IMR-90 (cell line): ENCODE results near the gene LRCH3. TPM values are rescaled to one million over a fixed set of nuclear protein-coding genes. Genes with fewer than 3 reads are reported as not detected.

ENCODE experiments used
- ATAC-seq: fragments of 200-7000 bp; cut with Tn5 transposase; 2 replicates; pipeline ENCODE4 v1.9.1; 2020; ENCODE audit warnings: low read depth, mild to moderate bottlenecking, moderate library complexity
- BruUV-seq: library from RNA; stranded (reverse); fragments of 400-500 nt; replicated peaks from 2 replicates; lab custom pipeline; 2021; lab: Mats Ljungman, UMichigan
- CTCF ChIA-PET: fragments of 300-600 bp; formaldehyde crosslinking; extraction: SDS; loops from one replicate; lab custom pipeline; 2021; ENCODE audit warnings: antibody characterized with exemption; lab: Yijun Ruan, JAX
- POLR2A ChIA-PET: fragments of 300-600 bp; sonication (Branson Sonifier 250); formaldehyde crosslinking; loops from one replicate; lab custom pipeline; 2022; ENCODE audit warnings: antibody characterized with exemption; ENCODE audit not compliant: unreplicated experiment; lab: Charles Lee
- DNase-seq: peaks from one replicate; pipeline ENCODE4 v3.0.0; 2013
- H2AFZ ChIP-seq: replicated peaks from 2 replicates; pipeline ENCODE3; 2013; ENCODE audit warnings: low read length, mild to moderate bottlenecking; ENCODE audit not compliant: poor library complexity
- H2AK5ac ChIP-seq: 2 replicates; pipeline ENCODE4 v1.6.1; 2013; ENCODE audit warnings: low read depth, low read length, inconsistent platforms
- H2AK9ac ChIP-seq: replicated peaks from 2 replicates; pipeline ENCODE3; 2013; ENCODE audit warnings: mild to moderate bottlenecking, low read depth, low read length, moderate library complexity; ENCODE audit not compliant: poor library complexity
- H2BK120ac ChIP-seq: 2 replicates; pipeline ENCODE4 v1.6.1; 2013; ENCODE audit warnings: low read depth, low read length, inconsistent platforms
- H2BK15ac ChIP-seq: 3 replicates; pipeline ENCODE4 v1.6.1; 2013; ENCODE audit warnings: low read depth, low read length, inconsistent platforms
- H2BK20ac ChIP-seq: 2 replicates; pipeline ENCODE4 v1.6.1; 2013; ENCODE audit warnings: low read depth, mild to moderate bottlenecking, inconsistent platforms, low read length, moderate library complexity
- H2BK5ac ChIP-seq: 2 replicates; pipeline ENCODE4 v1.6.1; 2013; ENCODE audit warnings: mild to moderate bottlenecking, low read depth, low read length, inconsistent platforms; ENCODE audit not compliant: poor library complexity, severe bottlenecking
- H3K14ac ChIP-seq: replicated peaks from 2 replicates; pipeline ENCODE4 v1.6.1; 2013; ENCODE audit warnings: low read depth, low read length, inconsistent platforms
- H3K18ac ChIP-seq: 2 replicates; pipeline ENCODE4 v1.6.1; 2013; ENCODE audit warnings: low read depth, low read length, control low read depth
- H3K23ac ChIP-seq: 2 replicates; pipeline ENCODE4 v1.6.1; 2013; ENCODE audit warnings: low read depth, low read length, inconsistent platforms
- H3K27ac ChIP-seq: 2 replicates; pipeline ENCODE4 v1.5.1; 2013; ENCODE audit warnings: mild to moderate bottlenecking, control low read depth, low read length; ENCODE audit not compliant: insufficient read depth
- H3K27me3 ChIP-seq: 2 replicates; pipeline ENCODE4 v1.6.1; 2013; ENCODE audit warnings: low read length; ENCODE audit not compliant: control insufficient read depth, insufficient read depth
- H3K36me3 ChIP-seq: 2 replicates; pipeline ENCODE4 v1.6.1; 2013; ENCODE audit warnings: low read length, mixed read lengths; ENCODE audit not compliant: control insufficient read depth, insufficient read depth
- H3K4ac ChIP-seq: 2 replicates; pipeline ENCODE4 v1.6.1; 2013; ENCODE audit warnings: low read depth, low read length, inconsistent platforms
- H3K4me1 ChIP-seq: 2 replicates; pipeline ENCODE4 v1.6.1; 2013; ENCODE audit warnings: low read length, mixed read lengths; ENCODE audit not compliant: control insufficient read depth, insufficient read depth
- H3K4me2 ChIP-seq: 2 replicates; pipeline ENCODE4 v1.6.1; 2013; ENCODE audit warnings: low read depth, mild to moderate bottlenecking, control low read depth, low read length, moderate library complexity
- H3K4me3 ChIP-seq: 2 replicates; pipeline ENCODE4 v1.5.1; 2013; ENCODE audit warnings: low read depth, mild to moderate bottlenecking, control low read depth, low read length, moderate library complexity; ENCODE audit not compliant: insufficient read depth
- H3K56ac ChIP-seq: 2 replicates; pipeline ENCODE4 v1.6.1; 2013; ENCODE audit warnings: low read length, inconsistent platforms; ENCODE audit not compliant: insufficient read depth; ENCODE audit errors: extremely low read depth
- H3K79me1 ChIP-seq, 2 experiments: 2 replicates each; pipeline ENCODE4 v1.6.1; 2013; ENCODE audit warnings: low read length in 2 of 2, inconsistent platforms in 1 of 2, low read depth in 1 of 2
- H3K9ac ChIP-seq: 2 replicates; pipeline ENCODE4 v1.6.1; 2013; ENCODE audit warnings: low read depth, low read length, control low read depth
- H3K9me1 ChIP-seq: 2 replicates; pipeline ENCODE4 v1.6.1; 2013; ENCODE audit warnings: low read length, inconsistent platforms; ENCODE audit not compliant: insufficient read depth
- H3K9me3 ChIP-seq: 2 replicates; pipeline ENCODE4 v1.6.1; 2013; ENCODE audit warnings: low read length; ENCODE audit not compliant: control insufficient read depth, insufficient read depth
- H4K20me1 ChIP-seq: 2 replicates; pipeline ENCODE4 v1.6.1; 2013; ENCODE audit warnings: low read length, inconsistent platforms; ENCODE audit not compliant: insufficient read depth
- H4K5ac ChIP-seq: 2 replicates; pipeline ENCODE4 v1.6.1; 2013; ENCODE audit warnings: mild to moderate bottlenecking, low read depth, low read length, control low read depth
- H4K8ac ChIP-seq, 2 experiments: 2 replicates each; pipeline ENCODE4 v1.6.1; 2013; ENCODE audit warnings: low read depth in 2 of 2, low read length in 2 of 2, control low read depth in 1 of 2, inconsistent platforms in 1 of 2
- H4K91ac ChIP-seq: 2 replicates; pipeline ENCODE4 v1.6.1; 2013; ENCODE audit warnings: low read depth, low read length, inconsistent platforms; ENCODE audit not compliant: insufficient read depth
- BHLHE40 ChIP-seq: fragments of 150-350 bp; IDR thresholded peaks from 2 replicates; pipeline ENCODE4 v1.6.1; 2016; ENCODE audit warnings: mild to moderate bottlenecking, low read depth, low read length
- CEBPB ChIP-seq: IDR thresholded peaks from 2 replicates; pipeline ENCODE4 v1.6.1; 2012; ENCODE audit warnings: low read depth, low read length, improper control_type of control experiment
- CHD1 ChIP-seq: IDR thresholded peaks from 2 replicates; pipeline ENCODE4 v1.6.1; 2012; ENCODE audit warnings: low read depth, low read length, improper control_type of control experiment
- FOS ChIP-seq: fragments of 150-350 bp; IDR thresholded peaks from 2 replicates; pipeline ENCODE4 v1.6.1; 2016; ENCODE audit warnings: low read depth, low read length
- MAFK ChIP-seq: IDR thresholded peaks from 2 replicates; pipeline ENCODE4 v1.6.1; 2012; ENCODE audit warnings: low read depth, low read length, improper control_type of control experiment
- MXI1 ChIP-seq: IDR thresholded peaks from 2 replicates; pipeline ENCODE4 v1.6.1; 2012; ENCODE audit warnings: low read depth, mild to moderate bottlenecking, low read length, moderate library complexity, borderline replicate concordance
- NFE2L2 ChIP-seq: fragments of 150-350 bp; IDR thresholded peaks from 2 replicates; pipeline ENCODE4 v1.6.1; 2016; ENCODE audit warnings: low read depth, mild to moderate bottlenecking, low read length
- POLR2A ChIP-seq: IDR thresholded peaks from 2 replicates; pipeline ENCODE4 v1.6.1; 2012; ENCODE audit warnings: mild to moderate bottlenecking, low read depth, low read length
- RAD21 ChIP-seq: IDR thresholded peaks from 2 replicates; pipeline ENCODE4 v1.6.1; 2012; ENCODE audit warnings: low read length, improper control_type of control experiment
- RCOR1 ChIP-seq: IDR thresholded peaks from 2 replicates; pipeline ENCODE4 v1.6.1; 2012; ENCODE audit warnings: mild to moderate bottlenecking, low read length, improper control_type of control experiment; ENCODE audit not compliant: insufficient replicate concordance
- SMC3 ChIP-seq: fragments of 150-350 bp; IDR thresholded peaks from 2 replicates; pipeline ENCODE4 v1.6.1; 2016; ENCODE audit warnings: low read depth, mild to moderate bottlenecking, antibody characterized with exemption, low read length, moderate library complexity
- WGBS, 2 experiments: methylation state at CpG; one replicate each; pipeline versions ENCODE4 v1.1.5 to v1.1.7; 2013; ENCODE audit warnings: missing lambda C conversion rate in 2 of 2; ENCODE audit not compliant: insufficient read length in 1 of 2; ENCODE audit errors: extremely low coverage in 2 of 2; 5-methylcytosine and 5-hydroxymethylcytosine counted together
- dilution Hi-C: fragments of 300-500 bp; cut with HindIII; formaldehyde crosslinking; loops from one replicate; pipeline ENCODE4 v1.14.3; 2018; ENCODE audit warnings: low sequenced_read_pairs; ENCODE audit not compliant: unreplicated experiment
- in situ Hi-C: fragments of 300-500 bp; cut with MboI; formaldehyde crosslinking; loops from 3 replicates; pipeline ENCODE4 v1.14.3; 2019; ENCODE audit warnings: low sequenced_read_pairs, inconsistent platforms, mixed read lengths
- intact Hi-C: fragments of 100-400 bp; cut with micrococcal nuclease; formaldehyde crosslinking; loops from 2 replicates; pipeline ENCODE4 v1.10.0; 2022
- polyA plus RNA-seq, 3 experiments: library from polyadenylated mRNA; depleted of rRNA; stranded (reverse); fragments of >200 nt; gene quantifications; 2 replicates each; pipeline ENCODE4 v1.2.3, GENCODE V29; 2012; ENCODE audit warnings: low replicate concordance in 1 of 3
- total RNA-seq: library from RNA; depleted of rRNA; stranded (reverse); fragments of >200 nt; gene quantifications from 2 replicates; pipeline ENCODE4 v1.2.3, GENCODE V29; 2012
- TF ChIP-seq, protein P1 (sequence below): fragments of 150-350 bp; IDR thresholded peaks from 2 replicates; pipeline ENCODE4 v1.6.1; 2017; ENCODE audit warnings: mild to moderate bottlenecking, antibody characterized with exemption, low read length, low read depth
- TF ChIP-seq, protein P2 (sequence below): conservative IDR thresholded peaks from 2 replicates; pipeline ENCODE4 v1.5.1; 2012; ENCODE audit warnings: mild to moderate bottlenecking, low read depth, low read length, improper control_type of control experiment
- TF ChIP-seq, protein P3 (sequence below): fragments of 150-350 bp; IDR thresholded peaks from 2 replicates; pipeline ENCODE4 v1.6.1; 2016; ENCODE audit warnings: low read depth, mild to moderate bottlenecking, low read length, moderate library complexity, borderline replicate concordance

The LRCH3 gene
- total and polyA plus RNA-seq, 2 of the 4 experiments (the other 2 are of a cell fraction) = 28.5 to 40.5 TPM

DNA sequence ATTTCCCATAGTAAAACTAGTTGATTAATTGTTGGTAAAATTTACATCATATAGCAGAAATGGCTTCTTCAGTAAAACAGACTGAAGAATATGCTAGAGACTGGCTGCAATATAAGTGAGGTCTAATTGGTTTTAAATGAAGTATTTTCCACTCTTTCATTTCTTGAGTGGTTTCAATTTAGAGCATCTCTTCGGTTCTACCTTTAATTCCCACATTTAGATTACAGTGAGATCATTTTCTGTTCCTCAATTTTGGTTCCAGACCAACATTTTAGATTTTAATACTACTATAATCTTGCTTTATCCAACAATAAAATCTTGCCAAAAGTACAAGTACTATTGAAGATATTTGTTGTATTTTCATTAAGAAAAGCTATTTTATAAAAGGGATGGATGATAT, 1.0 kb upstream of the LRCH3 start:
- Histone ChIP-seq H3K27me3 (no peaks in the 10 kb centered on the region), H2BK20ac (no peak overlapping the region), H3K9ac (no peak overlapping the region), H4K20me1 (peaks cover 34% of the 10 kb centered on the region), H2BK15ac (no peak overlapping the region), H3K79me1 (peaks cover 0 to 26% of the 10 kb centered on the region in 2 experiments), H3K23ac (no peak overlapping the region), H3K18ac (no peak overlapping the region), H3K9me1 (peaks cover 5% of the 10 kb centered on the region), H4K8ac (0 out of 4 replicates have a peak overlapping the region, but pooled peaks of 1 of the 2 experiments have one; percentile 66), H2AK9ac (no peak overlapping the region), H4K91ac (no peak overlapping the region), H3K56ac (no peak overlapping the region), H2AFZ (no peak overlapping the region), H3K9me3 (no peaks in the 10 kb centered on the region), H3K27ac (no peak overlapping the region), H3K14ac (no peak overlapping the region), H3K4me2 (no peak overlapping the region), H3K36me3 (no peaks in the 10 kb centered on the region), H3K4ac (no peak overlapping the region), H2BK5ac (no peak overlapping the region), H2AK5ac (no peak overlapping the region), H2BK120ac (no peak overlapping the region), H3K4me3 (no peak overlapping the region), H3K4me1 (peaks cover 4% of the 10 kb centered on the region), H4K5ac (no peak overlapping the region)
- TF ChIP-seq POLR2A = no peak
- no peak for TF ChIP-seq BHLHE40
- TF ChIP-seq, protein P1, sequence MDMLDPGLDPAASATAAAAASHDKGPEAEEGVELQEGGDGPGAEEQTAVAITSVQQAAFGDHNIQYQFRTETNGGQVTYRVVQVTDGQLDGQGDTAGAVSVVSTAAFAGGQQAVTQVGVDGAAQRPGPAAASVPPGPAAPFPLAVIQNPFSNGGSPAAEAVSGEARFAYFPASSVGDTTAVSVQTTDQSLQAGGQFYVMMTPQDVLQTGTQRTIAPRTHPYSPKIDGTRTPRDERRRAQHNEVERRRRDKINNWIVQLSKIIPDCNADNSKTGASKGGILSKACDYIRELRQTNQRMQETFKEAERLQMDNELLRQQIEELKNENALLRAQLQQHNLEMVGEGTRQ = no peak
- no peak for TF ChIP-seq SMC3
- TF ChIP-seq CEBPB = no peak
- TF ChIP-seq RCOR1 = no peak
- TF ChIP-seq MXI1 = no peak
- no peak for TF ChIP-seq NFE2L2
- TF ChIP-seq, protein P2, sequence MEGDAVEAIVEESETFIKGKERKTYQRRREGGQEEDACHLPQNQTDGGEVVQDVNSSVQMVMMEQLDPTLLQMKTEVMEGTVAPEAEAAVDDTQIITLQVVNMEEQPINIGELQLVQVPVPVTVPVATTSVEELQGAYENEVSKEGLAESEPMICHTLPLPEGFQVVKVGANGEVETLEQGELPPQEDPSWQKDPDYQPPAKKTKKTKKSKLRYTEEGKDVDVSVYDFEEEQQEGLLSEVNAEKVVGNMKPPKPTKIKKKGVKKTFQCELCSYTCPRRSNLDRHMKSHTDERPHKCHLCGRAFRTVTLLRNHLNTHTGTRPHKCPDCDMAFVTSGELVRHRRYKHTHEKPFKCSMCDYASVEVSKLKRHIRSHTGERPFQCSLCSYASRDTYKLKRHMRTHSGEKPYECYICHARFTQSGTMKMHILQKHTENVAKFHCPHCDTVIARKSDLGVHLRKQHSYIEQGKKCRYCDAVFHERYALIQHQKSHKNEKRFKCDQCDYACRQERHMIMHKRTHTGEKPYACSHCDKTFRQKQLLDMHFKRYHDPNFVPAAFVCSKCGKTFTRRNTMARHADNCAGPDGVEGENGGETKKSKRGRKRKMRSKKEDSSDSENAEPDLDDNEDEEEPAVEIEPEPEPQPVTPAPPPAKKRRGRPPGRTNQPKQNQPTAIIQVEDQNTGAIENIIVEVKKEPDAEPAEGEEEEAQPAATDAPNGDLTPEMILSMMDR = no peak
- no peak for TF ChIP-seq RAD21
- TF ChIP-seq CHD1 = no peak
- TF ChIP-seq, protein P3, sequence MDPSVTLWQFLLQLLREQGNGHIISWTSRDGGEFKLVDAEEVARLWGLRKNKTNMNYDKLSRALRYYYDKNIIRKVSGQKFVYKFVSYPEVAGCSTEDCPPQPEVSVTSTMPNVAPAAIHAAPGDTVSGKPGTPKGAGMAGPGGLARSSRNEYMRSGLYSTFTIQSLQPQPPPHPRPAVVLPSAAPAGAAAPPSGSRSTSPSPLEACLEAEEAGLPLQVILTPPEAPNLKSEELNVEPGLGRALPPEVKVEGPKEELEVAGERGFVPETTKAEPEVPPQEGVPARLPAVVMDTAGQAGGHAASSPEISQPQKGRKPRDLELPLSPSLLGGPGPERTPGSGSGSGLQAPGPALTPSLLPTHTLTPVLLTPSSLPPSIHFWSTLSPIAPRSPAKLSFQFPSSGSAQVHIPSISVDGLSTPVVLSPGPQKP = no peak
- no peak for TF ChIP-seq FOS
- no peak for TF ChIP-seq MAFK
- BruUV-seq = no TSS peak
- in situ Hi-C loops (no loop called here), dilution Hi-C loops (no loop called here), intact Hi-C loops (no loop called here)
- WGBS, 2 experiments = no CpG with 5 or more reads among the region's 1 CpG
- ChIA-PET CTCF (interaction anchor here (0.6 kb wide), 1 partner anchor 14 kb away, joined by 3 read pairs; no protein-coding TSS in a partner anchor), POLR2A (no interaction called here)
- DNase-seq (no peak), ATAC-seq (no peak)
